ENCODE measurements around the gene SIAE.
A peak's percentile ranks its signal among the peaks of the same experiment; 100 is the strongest.

The SIAE gene, protein sequence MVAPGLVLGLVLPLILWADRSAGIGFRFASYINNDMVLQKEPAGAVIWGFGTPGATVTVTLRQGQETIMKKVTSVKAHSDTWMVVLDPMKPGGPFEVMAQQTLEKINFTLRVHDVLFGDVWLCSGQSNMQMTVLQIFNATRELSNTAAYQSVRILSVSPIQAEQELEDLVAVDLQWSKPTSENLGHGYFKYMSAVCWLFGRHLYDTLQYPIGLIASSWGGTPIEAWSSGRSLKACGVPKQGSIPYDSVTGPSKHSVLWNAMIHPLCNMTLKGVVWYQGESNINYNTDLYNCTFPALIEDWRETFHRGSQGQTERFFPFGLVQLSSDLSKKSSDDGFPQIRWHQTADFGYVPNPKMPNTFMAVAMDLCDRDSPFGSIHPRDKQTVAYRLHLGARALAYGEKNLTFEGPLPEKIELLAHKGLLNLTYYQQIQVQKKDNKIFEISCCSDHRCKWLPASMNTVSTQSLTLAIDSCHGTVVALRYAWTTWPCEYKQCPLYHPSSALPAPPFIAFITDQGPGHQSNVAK

DNA sequence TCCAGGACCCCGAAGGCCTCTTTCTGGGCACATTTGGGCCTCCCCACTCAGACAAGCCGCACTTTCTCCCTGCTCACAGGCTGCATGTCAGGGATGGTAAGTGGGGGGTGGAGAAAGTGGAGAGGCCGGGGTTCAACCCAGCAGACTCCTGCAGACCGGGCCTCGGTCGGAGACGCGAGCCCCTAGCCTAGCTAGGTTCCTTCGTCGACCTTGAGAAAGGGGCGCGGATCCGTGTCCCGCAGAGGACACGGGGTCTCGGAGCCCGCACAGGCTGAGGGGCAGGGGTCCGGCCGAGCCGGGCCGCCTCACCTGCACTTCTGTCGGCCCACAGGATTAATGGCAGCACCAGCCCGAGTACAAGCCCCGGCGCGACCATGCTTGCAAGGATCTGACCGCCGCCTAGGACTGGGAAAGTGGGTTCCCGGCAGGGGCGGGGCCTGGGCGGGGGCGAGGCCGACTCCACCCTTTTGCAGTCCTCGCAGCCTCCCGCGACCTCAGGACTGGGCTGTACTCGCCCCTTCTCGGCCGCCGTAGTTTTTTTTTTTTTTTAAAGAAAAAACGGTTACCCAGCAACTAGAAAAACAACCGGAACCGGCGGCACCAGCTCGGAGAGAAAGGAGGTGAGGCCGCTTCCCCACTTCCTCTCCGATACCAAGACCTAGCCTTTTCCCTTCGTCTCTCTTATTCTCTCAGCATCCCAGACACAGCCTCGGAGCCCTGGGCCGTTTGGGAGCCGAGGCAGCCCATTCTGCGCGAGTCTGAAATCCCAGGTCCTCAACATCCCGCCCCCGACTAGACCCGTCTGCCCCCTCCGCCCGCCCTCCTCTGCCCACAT lies at the start of gene SIAE, which contains the start of gene SPA17:
Gene SIAE, minus strand, starts transcription at position 407 of the 835 bp plus-strand sequence. Its CDS starts 31 bp downstream, at position 376.
Gene SPA17, plus strand, starts transcription at position 572 of the 835 bp plus-strand sequence. CDS start 1,361 bp downstream, outside the sequence.
- peak within 1 kb of the TSS; percentile 81 for H3K4me3 ChIP-seq (ENCODE audit: low read depth, low read length)
- TF ChIP-seq, protein P1, sequence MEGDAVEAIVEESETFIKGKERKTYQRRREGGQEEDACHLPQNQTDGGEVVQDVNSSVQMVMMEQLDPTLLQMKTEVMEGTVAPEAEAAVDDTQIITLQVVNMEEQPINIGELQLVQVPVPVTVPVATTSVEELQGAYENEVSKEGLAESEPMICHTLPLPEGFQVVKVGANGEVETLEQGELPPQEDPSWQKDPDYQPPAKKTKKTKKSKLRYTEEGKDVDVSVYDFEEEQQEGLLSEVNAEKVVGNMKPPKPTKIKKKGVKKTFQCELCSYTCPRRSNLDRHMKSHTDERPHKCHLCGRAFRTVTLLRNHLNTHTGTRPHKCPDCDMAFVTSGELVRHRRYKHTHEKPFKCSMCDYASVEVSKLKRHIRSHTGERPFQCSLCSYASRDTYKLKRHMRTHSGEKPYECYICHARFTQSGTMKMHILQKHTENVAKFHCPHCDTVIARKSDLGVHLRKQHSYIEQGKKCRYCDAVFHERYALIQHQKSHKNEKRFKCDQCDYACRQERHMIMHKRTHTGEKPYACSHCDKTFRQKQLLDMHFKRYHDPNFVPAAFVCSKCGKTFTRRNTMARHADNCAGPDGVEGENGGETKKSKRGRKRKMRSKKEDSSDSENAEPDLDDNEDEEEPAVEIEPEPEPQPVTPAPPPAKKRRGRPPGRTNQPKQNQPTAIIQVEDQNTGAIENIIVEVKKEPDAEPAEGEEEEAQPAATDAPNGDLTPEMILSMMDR (conservative IDR thresholded peaks at IDR 0.05; ENCODE audit: low read depth, low read length) = no peak
- DNase-seq (ENCODE audit: low read depth) = peak; percentile 98

DNA sequence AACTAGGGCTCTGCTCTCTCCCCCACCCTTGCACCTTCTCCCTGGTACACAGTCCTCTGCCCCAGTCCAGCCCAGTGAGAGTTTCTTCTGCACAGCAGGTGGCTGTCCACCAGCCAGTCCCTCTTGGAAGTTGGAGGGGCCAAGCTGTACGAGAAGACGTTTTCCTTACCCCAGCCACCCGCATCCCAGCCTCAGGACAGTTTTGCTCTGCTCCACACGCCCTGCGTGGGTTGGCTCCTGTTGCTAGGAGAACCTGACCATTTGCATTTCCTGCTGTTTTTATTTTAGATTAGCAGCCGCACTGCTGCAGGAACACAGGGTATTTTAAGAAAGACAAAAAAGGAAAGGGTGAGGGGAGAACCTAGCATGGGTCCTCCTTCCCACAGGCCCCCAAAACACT lies 48.6 kb upstream of the SIAE start:
- DNase-seq (ENCODE audit: low read depth) = no peak
- H3K4me3 ChIP-seq (ENCODE audit: low read depth, low read length) = no peak overlapping the region
- TF ChIP-seq, protein P1 (conservative IDR thresholded peaks at IDR 0.05; ENCODE audit: low read depth, low read length) = no peak

DNA sequence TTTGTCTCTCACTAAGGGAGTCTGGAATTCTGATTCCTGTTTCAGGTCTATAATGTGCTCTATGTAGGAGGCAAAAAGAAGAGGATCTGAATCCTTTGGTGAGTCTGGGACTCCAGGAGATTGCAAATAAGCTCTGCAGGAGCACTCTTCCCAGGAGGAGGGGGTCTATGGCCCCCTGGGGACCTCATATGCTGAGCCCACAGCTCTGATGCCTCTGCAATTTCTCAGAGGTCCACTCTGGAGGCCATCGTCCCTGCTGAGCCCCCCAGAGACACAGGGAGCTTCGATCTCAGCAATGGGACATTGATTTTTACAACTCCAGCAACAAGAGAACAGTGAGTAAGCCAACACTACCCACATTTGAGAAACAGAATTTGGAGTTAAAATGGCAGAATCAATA lies 46.0 kb upstream of the SIAE start:
- H3K4me3 ChIP-seq (ENCODE audit: low read depth, low read length) = no peak overlapping the region
- DNase-seq (ENCODE audit: low read depth) = no peak
- TF ChIP-seq, protein P1 (conservative IDR thresholded peaks at IDR 0.05; ENCODE audit: low read depth, low read length) = no peak

DNA sequence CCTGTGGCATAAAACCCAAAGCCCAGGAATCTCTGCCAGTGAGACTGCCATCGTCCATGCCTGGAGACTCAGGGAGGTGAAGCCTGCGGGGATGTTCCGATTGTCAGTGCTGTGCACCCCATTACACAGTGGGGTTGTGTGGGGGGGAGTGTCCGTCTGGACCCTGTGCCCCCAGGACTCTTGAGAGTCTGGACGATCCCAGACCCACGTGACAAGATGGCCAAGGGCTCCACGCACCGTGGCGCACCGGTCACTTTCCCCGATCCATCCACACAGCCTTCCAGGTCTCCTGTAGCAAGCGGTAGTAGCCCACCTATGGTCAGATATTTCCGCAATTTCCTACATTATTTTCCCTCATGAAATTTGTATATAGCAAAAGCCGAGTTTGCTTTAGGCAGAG lies 45.3 kb upstream of the SIAE start:
- TF ChIP-seq, protein P1 (conservative IDR thresholded peaks at IDR 0.05; ENCODE audit: low read depth, low read length) = no peak
- no peak overlapping the region for H3K4me3 ChIP-seq (ENCODE audit: low read depth, low read length)
- DNase-seq (ENCODE audit: low read depth) = no peak

GRCh38 chr11:124717786-124718651 lies 44.5 kb upstream of the SIAE start:
- peak; percentile 35 for DNase-seq (ENCODE audit: low read depth)
- TF ChIP-seq, protein P1 (conservative IDR thresholded peaks at IDR 0.05; ENCODE audit: low read depth, low read length) = no peak
- H3K4me3 ChIP-seq (ENCODE audit: low read depth, low read length) = peak overlapping the region; percentile 46

- DNase-seq (ENCODE audit: low read depth) = peak; percentile 50
- H3K4me3 ChIP-seq (ENCODE audit: low read depth, low read length) = peak overlapping the region; percentile 6
- TF ChIP-seq, protein P1 (conservative IDR thresholded peaks at IDR 0.05; ENCODE audit: low read depth, low read length) = no peak
Measured at GRCh38 chr11:124717421-124717785, 43.9 kb upstream of the SIAE start.
